ENCODE data around the gene TAAR1. TPM values are rescaled to one million over a fixed set of nuclear protein-coding genes. Genes with fewer than 3 reads are reported as not detected.

Gene TAAR1
- total RNA-seq, 1 experiment from 2014 or later: not detected

- Histone ChIP-seq H3K18ac (ENCODE audit: insufficient read length, low read depth, low read length) (no peak overlapping the region), H2AFZ (ENCODE audit: low read length) (no peak overlapping the region), H3K14ac (ENCODE audit: insufficient read depth, low read length) (no peak overlapping the region), H2BK5ac (ENCODE audit: insufficient read length, low read length) (no peak overlapping the region), H3K27me3 (ENCODE audit: insufficient read depth, low read length) (no peaks in the 10 kb centered on the region), H4K20me1 (ENCODE audit: control insufficient read depth, insufficient read depth, insufficient read length) (no peaks in the 10 kb centered on the region), H3K27ac (ENCODE audit: insufficient read length, low read depth, low read length) (no peak overlapping the region), H2BK15ac (ENCODE audit: low read depth, low read length) (no peak overlapping the region), H3T11ph (ENCODE audit: low read length) (no peak overlapping the region), H2BK120ac (ENCODE audit: low read depth, low read length, poor library complexity, severe bottlenecking) (no peak overlapping the region), H3K79me1 (ENCODE audit: insufficient read depth, low read depth, low read length, poor library complexity, severe bottlenecking) (no peaks in the 10 kb centered on the region), H2BK12ac (ENCODE audit: insufficient read length, low read depth, low read length) (no peak overlapping the region), H2AK5ac (ENCODE audit: insufficient read length, low read length) (no peak overlapping the region), H3K56ac (ENCODE audit: insufficient read length, low read depth, low read length) (no peak overlapping the region), H3K23ac (ENCODE audit: insufficient read length, low read depth, low read length) (no peak overlapping the region), H2BK20ac (ENCODE audit: low read depth, low read length, poor library complexity, severe bottlenecking) (no peak overlapping the region), H3K4ac (ENCODE audit: low read depth, low read length) (no peak overlapping the region), H3K23me2 (ENCODE audit: insufficient read length, low read depth, low read length, poor library complexity, severe bottlenecking) (no peaks in the 10 kb centered on the region), H4K8ac (replicated peaks; ENCODE audit: insufficient read length, low read depth, low read length) (no peak overlapping the region), H3K4me2 (ENCODE audit: insufficient read depth, insufficient read length, low read length) (no peak overlapping the region), H4K91ac (ENCODE audit: insufficient read length, low read depth, low read length) (no peak overlapping the region), H3K9me3 (ENCODE audit: control insufficient read depth, low read depth, low read length) (no peaks in the 10 kb centered on the region), H3K79me2 (ENCODE audit: insufficient read depth, low read length) (no peaks in the 10 kb centered on the region), H3K4me1 (ENCODE audit: insufficient read depth, low read length) (no peaks in the 10 kb centered on the region), H3K9ac (ENCODE audit: extremely low read depth, insufficient read length, low read length) (no peak overlapping the region), H4K5ac (ENCODE audit: insufficient read length, low read depth, low read length) (no peak overlapping the region)
- no peak for DNase-seq
- Mint-ChIP-seq H3K4me1 (peaks cover 7 to 11% of the 10 kb centered on the region in 2 experiments), H3K27ac (no peak overlapping the region), H3K27me3 (ENCODE audit: low read depth) (no peaks in the 10 kb centered on the region), H3K9me3 (no peaks in the 10 kb centered on the region), H3K36me3 (ENCODE audit: insufficient read depth in 1 of 3, low read depth in 3 of 3) (no peaks in the 10 kb centered on the region), H3K4me3 (no peak overlapping the region)
- no peak for TF ChIP-seq CTCF (conservative IDR thresholded peaks at IDR 0.05)
- no CpG with 5 or more reads among the region's 1 CpG for WGBS (ENCODE audit: extremely low coverage, insufficient read length, low lambda C conversion rate)
These were observed 12.3 kb upstream of the TAAR1 start for GRCh38 chr6:132671295-132671694.
